Left ventricle myocardium superior (tissue), 1 donor: ENCODE results near the gene ACAD10. TPM values are rescaled to one million over a fixed set of nuclear protein-coding genes. Genes with fewer than 3 reads are reported as not detected.

Experiments
- ATAC-seq: fragments of 200-7000 bp; cut with Tn5 transposase; one replicate; pipeline ENCODE4 v1.9.1; 2020; ENCODE audit warnings: mild to moderate bottlenecking, moderate library complexity
- DNase-seq: peaks from one replicate; pipeline ENCODE4 v3.0.0-alpha.2; 2020
- intact Hi-C: fragments of 100-400 bp; cut with micrococcal nuclease; formaldehyde crosslinking; loops from one replicate; pipeline ENCODE4 v1.11.0; 2022
- microRNA-seq: library from miRNA; unstranded; fragments of <30 nt; microRNA quantifications from one replicate; pipeline ENCODE4 v1.2.0, GENCODE V29; 2020; ENCODE audit warnings: borderline number of aligned reads
- total RNA-seq: library from RNA; stranded (reverse); fragmentation: NEBNext Ultra II Directional; extraction: Animal tissue kit (Norgen Biotek cat#: 25700); gene quantifications from one replicate; pipeline ENCODE4 v1.2.1, GENCODE V29; 2021
- donor health status: DM: no; HTN: yes; CAD: no; lungs with severe emphysema.

The ACAD10 gene
- total RNA-seq, 1 donor from 2014 or later = 35.8 TPM

GRCh38 chr12:111792856-111793235, 107.0 kb downstream of the ACAD10 start:
- ATAC-seq (no peak), DNase-seq (no peak)
- intact Hi-C loops = no loop called here

GRCh38 chr12:111798182-111798581, 112.3 kb downstream of the ACAD10 start:
- ATAC-seq = peak; percentile 80
- no peak for DNase-seq

GRCh38 chr12:111799758-111800157, 113.9 kb downstream of the ACAD10 start:
- intact Hi-C loops = no loop called here
- ATAC-seq = no peak
- no peak for DNase-seq

More at GRCh38 chr12:111798182-111798581, 112.3 kb downstream of the ACAD10 start:
- intact Hi-C loops = no loop called here

GRCh38 chr12:111803038-111803626, 117.3 kb downstream of the ACAD10 start:
- DNase-seq = no peak
- ATAC-seq = no peak
- intact Hi-C loops = no loop called here

- intact Hi-C loops = no loop called here
- no peak for ATAC-seq
- DNase-seq = no peak
Observed at GRCh38 chr12:111803851-111804250, 118.0 kb downstream of the ACAD10 start.

GRCh38 chr12:111806304-111806703, 120.5 kb downstream of the ACAD10 start:
- no peak for ATAC-seq
- no peak for DNase-seq
- intact Hi-C loops = no loop called here

Small RNAs within 50 kb of the gene (microRNA-seq; reads per million reads assigned to microRNA genes)
- gene MIR6761 = not detected

Other genes starting within 250 kb of the ACAD10 start
- 57.3 TPM for gene ATXN2, start 86.7 kb upstream of the ACAD10 start, total RNA-seq
- gene BRAP, start 97 bp upstream of the ACAD10 start, total RNA-seq = 16.4 TPM
- 410 TPM for gene ALDH2, start 80.9 kb downstream of the ACAD10 start, total RNA-seq
- gene MAPKAPK5, start 156.2 kb downstream of the ACAD10 start, total RNA-seq = 24.8 TPM